Activated CD4-positive, alpha-beta T cell treated with anti-CD3 and anti-CD28 coated beads, Interleukin-2, amount 50 U/mL, for 24 hours (primary cell): ENCODE data around the gene MTNR1A.
"Not testable (repeated sequence)": the region's sequence is repeated elsewhere in the genome, so short reads cannot be mapped to it uniquely, and the experiment has no call there.

Experiments used
- DNase-seq, 2 donors: peaks; one replicate each; pipeline ENCODE4 v3.0.0-alpha.2; 2020; ENCODE audit warnings: low read depth in 1 of 2, low spot score in 1 of 2

The MTNR1A gene

GRCh38 chr4:186563761-186564160, 8.4 kb upstream of the MTNR1A start:
- no peak for DNase-seq

GRCh38 chr4:186561748-186562147, 6.4 kb upstream of the MTNR1A start:
- DNase-seq, result no peak

DNA sequence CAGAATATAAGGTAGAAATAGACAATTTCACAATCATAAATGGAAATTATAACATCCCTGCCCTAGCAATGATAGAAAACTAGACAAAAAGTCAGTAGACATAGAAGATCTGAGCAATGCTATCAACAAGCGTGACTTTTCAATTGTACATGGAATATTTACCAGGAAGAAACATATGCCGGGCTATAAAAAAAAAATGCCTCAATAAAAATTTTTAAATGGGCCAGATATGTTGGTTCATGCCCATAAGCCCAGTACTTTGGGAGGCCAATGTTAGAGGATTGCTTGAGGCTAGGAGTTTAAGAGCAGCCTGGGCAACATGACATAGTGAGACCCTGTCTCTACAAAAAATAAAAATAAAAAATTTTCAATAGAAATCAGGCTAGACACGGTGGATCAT, 5.3 kb upstream of the MTNR1A start:
- DNase-seq, result no peak

DNA sequence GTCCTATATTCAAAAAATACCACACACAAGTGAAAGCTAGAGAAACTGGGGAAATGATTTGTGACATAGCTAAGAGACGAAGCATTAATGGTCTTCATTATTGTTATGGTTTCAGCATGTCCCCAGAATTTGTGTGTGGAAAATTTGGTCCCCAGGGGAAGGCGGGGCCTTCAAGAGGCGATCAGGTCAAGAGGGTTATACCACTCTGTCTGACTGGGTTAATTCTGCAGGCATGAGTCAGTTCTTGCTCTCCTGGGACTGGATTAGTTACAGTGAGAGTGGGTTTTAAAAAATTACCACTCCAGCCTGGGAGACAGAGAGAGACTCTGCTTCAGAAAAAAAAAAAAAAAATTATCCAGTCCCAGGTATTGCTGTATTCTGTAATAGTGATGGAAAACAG, 2.1 kb upstream of the MTNR1A start:
- DNase-seq, result no peak

GRCh38 chr4:186557061-186557460, 1.7 kb upstream of the MTNR1A start:
- DNase-seq, result no peak

DNA sequence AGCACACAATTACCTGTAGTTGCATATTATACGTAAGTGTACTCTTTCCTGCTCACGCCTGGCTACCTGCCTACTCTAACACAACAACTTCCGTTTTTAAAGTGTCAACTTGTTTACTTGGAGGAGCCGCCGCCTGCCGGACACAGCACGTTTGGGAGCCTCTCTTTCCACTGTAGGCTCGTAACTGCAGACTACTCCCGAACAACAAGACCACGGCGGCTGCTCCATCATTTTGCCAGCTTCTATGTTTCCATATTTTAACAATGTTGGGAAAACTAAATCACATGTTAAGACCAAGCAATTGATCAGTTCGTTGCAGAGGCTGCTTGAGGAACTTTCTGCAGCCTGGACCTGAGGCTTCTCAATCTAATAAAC, 841 bp downstream of the MTNR1A start:
- DNase-seq, result no peak

GRCh38 chr4:186553717-186554116, 1.6 kb downstream of the MTNR1A start:
- DNase-seq, result no peak

DNA sequence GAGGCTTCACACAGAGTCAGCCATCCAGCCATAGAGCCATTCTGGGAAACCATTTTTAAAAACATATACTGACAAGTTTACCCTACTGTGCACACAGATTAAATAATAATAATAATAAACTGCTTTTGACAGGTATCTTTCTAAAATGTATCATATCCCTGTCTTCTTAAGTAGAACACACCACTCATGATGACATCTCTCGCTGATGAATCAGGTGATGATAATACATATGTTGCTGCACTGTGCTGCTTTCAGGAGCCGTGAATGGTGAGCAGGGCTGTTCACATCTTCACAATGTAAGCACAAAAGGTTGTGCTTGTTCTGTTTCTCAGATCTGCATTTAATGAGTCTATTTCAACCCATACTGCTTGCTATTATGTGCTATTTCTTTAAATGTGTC, 3.5 kb downstream of the MTNR1A start:
- DNase-seq, result no peak

DNA sequence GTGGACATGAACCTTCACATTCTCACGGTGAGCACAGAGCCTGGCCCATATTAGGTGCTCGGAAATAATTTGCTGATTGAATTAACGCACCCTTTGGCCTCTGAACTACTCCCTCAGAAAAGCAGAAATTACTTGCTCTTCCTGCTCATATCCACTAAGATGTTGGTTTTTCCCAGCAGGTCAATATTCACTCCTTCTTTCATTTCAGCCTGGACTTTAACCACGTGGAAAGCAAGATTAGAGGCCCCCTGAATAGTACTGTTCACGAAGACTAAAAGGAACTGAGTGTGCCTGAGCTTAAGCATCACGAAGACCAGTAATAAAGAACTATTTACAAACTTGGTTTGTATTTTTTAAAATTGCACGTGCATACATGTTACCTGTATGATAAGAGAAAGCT, 9.9 kb downstream of the MTNR1A start:
- no peak for DNase-seq

DNA sequence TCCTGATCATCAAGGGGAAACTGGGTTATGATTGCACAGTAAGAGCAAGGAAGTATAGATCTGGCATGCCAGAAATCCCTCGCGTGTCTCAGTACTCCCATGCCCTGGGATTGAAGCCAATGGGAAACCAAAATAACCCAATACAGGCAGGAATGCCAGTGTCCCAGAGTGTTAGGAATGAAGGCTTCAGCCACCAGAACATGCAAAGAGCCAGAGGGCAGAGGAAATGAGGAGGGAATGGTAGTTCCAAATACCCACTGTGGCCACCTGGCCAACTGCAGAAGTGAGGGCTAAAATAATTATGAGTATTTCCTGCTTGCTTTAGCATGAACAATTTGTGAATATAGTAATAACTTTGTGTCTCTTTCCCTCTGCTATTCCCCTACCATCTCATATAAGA, 12.2 kb downstream of the MTNR1A start:
- DNase-seq, result no peak

DNA sequence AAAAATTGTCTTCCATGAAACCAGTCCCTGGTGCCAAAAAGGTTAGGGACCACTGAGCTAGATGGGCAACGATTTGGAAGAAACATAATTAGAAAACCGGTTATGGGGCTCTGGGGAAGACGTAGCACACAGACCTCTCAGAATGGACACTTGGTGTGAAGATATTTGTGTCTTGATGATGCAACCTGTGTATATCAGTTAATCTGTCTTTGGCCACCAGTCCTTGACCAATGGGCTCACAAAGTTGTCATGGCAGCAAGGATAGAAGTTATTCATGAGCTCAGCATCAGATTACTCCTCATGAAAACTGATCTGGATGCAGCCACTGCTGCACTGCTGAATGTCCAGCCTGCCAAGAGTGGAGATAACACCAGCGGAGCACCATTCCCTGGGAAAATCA, 13.6 kb downstream of the MTNR1A start:
- DNase-seq, result no peak

- no peak for DNase-seq
These were observed 17.4 kb downstream of the MTNR1A start for GRCh38 chr4:186537843-186538521.

- DNase-seq, result no peak
These were observed 19.1 kb downstream of the MTNR1A start for GRCh38 chr4:186536285-186536684.

DNA sequence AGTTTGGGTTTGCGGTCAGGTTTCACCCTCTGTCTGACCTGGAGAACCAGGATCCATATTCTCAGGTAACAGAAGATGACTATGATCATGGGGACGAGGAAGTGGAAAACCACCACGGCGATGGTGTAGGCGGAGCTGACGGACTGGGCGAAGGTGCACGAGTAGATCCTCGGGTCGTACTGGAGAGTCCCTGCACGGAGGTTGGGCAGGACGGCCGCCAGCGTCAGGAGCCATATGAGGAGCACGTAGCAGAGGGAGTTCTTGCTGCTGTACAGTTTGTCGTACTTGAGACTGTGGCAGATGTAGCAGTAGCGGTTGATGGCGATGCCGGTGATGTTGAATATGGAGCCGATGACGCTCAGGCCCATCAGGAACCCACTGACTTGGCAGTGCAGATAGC, 21.3 kb downstream of the MTNR1A start:
- no peak for DNase-seq

DNA sequence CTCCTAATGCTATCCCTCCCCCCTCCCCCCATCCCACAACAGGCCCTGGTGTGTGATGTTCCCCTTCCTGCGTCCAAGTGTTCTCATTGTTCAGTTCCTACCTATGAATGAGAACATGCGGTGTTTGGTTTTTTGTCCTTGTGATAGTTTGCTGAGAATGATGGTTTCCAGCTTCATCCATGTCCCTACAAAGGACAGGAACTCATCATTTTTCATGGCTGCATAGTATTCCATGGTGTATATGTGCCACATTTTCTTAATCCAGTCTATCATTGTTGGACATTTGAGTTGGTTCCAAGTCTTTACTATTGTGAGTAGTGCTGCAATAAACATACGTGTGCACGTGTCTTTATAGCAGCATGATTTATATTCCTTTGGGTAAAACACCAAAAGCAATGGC, 31.4 kb downstream of the MTNR1A start:
- not testable (repeated sequence) for DNase-seq

DNA sequence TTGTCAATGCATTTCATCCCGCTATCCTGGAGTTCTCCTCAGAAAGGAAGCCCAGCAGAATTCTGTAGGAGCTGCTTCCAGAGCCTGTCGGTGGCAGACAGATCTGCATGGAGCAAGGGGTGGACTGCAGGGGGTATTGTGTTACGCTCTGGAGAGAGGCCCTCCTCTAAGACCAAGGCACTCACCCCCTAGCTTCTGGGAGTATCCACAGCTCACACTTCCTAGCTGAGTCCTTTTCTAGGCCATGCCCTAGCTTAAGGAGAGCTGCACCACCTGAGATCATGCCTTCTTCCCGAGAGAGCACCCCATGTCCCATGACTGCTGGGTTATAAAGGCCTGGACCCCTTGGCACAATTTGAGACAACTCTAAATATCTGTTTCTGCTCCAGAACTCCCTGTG, 39.1 kb downstream of the MTNR1A start:
- no peak for DNase-seq

DNA sequence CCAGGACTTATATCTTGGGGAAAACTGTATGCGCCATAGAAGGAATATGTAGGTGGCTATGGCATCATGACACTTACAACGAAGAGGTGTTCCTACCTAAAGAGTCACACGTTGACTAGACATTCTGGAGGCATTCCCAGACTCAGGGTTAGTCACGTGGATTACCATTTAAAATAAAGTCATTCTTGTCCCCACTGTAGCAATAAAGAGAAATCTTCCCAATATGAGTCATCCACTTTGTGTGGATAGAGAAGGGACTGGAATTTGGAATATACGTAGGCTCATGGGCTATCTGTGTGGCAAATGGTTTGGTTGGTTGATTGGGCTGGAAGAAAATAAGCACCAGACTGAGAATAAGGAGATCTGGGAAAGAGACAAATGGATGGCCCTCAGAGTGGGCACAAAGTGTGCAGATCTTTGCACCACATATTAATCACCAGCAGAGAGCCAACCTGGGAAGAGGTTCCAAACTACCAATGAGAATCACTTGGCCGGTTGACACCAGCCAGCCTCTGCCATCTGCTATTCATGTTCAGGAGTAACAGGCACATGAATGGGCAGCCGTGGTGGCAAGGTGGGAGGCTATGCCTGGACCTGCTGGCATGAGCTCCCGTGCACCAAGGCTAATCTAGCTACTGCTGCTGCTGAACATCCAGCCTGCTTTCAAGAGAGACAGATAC, 41.0 kb downstream of the MTNR1A start:
- DNase-seq, result no peak

DNA sequence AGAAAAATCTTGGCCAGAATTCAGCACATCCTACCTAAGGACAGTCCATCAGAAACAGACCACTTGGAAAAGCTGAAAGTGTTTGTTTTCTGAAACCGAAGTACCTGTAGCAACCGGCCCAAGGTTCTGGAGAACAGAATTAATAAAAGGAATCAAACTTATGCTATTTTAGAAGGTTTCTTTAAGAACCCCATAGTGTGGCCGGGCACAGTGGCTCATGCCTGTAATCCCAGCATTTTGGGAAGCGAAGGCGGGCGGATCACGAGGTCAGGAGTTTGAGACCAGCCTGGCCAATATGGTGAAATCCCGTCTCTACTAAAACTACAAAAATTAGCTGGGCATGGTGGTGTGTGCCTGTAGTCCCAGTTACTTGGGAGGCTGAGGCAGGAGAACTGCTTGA, 50.6 kb downstream of the MTNR1A start:
- not testable (repeated sequence) for DNase-seq

GRCh38 chr4:186502231-186502630, 53.1 kb downstream of the MTNR1A start:
- no peak for DNase-seq

GRCh38 chr4:186501554-186501953, 53.8 kb downstream of the MTNR1A start:
- no peak for DNase-seq

GRCh38 chr4:186500721-186501304, 54.6 kb downstream of the MTNR1A start:
- DNase-seq, result no peak

GRCh38 chr4:186499467-186499866, 55.9 kb downstream of the MTNR1A start:
- DNase-seq, result no peak

GRCh38 chr4:186497043-186497442, 58.3 kb downstream of the MTNR1A start:
- no peak for DNase-seq
